ENCODE measurements around the gene ASB4.
A peak's percentile ranks its signal among the peaks of the same experiment; 100 is the strongest.
"Not testable (repeated sequence)": the region's sequence is repeated elsewhere in the genome, so short reads cannot be mapped to it uniquely, and the experiment has no call there.

Gene ASB4

GRCh38 chr7:95527033-95527775 is 41.5 kb downstream of the ASB4 start:
- DNase-seq, result no peak

GRCh38 chr7:95527776-95528250 is 42.1 kb downstream of the ASB4 start:
- DNase-seq, result no peak

GRCh38 chr7:95529701-95530100 is 44.0 kb downstream of the ASB4 start:
- DNase-seq, result no peak

DNA sequence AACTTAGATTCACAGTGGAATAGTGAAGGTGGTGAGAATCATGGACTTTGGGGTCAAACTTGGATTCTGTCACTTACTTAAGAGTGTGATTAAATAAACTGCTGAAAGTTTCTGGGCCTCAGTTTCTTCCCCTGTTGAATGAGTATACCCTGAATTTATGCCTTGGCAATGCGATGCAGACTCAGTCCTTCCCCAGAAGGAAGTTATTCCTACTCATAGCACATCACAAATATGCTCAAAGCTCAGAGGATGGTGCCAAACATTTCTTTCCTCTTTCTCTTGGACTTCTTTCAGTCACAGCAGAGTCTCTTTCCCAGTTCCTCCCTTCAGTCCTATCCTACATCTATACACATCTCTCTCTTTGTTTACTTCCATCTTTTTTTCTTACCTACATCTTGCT is 45.1 kb downstream of the ASB4 start:
- DNase-seq, result no peak

GRCh38 chr7:95531605-95532219 is 46.0 kb downstream of the ASB4 start:
- no peak for DNase-seq

- DNase-seq, result no peak
Measured at GRCh38 chr7:95534796-95535195, 49.1 kb downstream of the ASB4 start.

DNA sequence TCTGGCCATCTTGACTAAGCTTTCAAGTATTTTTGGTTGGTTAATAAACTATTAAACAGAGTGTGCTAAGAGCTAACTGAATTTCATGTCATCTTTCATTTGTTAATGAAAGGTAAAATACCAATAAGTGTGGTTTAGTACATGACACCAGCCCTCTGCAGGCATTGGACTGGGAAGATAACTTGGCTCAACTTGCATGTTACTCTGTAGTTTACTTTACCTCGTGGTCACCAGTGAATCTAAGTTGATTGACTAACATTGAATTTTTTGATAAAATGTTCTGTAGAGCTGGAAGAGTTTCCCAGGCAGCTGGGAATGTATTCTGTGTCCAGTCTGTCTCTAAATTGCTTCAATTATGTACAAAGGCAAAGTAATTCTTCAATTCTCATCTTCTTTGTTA is 49.9 kb downstream of the ASB4 start:
- DNase-seq, result no peak

- DNase-seq, result no peak
Measured at GRCh38 chr7:95536656-95537311, 51.0 kb downstream of the ASB4 start.

DNA sequence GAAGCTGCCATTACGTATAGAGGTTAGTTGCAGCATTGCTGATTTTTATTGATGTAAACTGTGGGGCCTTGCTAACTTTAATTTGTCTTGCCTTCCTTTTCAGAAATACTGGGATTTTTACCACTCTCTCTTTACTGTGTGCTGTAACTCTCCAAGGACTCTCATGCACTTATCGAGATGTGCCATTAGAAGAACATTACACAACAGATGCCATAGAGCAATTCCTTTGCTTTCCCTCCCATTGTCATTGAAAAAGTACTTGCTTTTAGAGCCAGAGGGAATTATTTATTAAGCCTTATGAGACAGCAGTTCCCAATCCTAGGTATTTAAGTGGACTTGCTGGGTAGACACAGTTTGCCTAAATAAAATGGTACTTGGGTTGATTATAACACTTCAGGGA is 51.7 kb downstream of the ASB4 start:
- no peak for DNase-seq

- no peak for DNase-seq
Measured at GRCh38 chr7:95539426-95539825, 53.7 kb downstream of the ASB4 start.

- no peak for DNase-seq
Measured at GRCh38 chr7:95540366-95540765, 54.6 kb downstream of the ASB4 start.

DNA sequence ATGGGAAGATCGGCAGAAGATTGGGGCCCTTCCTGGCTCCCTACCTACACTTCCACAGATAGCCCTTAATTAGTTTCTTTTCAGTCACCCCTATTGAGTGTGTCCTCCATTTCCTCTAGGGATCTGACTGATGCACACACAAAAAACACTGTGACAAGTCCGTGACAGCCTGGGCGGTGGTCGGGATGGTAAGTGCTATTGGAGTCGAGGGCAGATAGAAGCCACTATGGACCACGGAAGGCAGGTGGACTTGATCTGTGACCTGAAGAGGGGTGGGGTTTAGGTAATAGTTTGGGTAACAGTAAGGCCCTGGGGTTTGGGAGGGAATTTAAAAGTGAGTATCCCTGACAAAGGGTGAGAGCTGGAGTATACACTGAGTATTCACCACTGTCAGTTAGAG is 57.6 kb downstream of the ASB4 start:
- DNase-seq, result no peak

GRCh38 chr7:95544171-95544570 is 58.4 kb downstream of the ASB4 start:
- no peak for DNase-seq

- DNase-seq, result no peak
Measured at GRCh38 chr7:95545007-95545615, 59.4 kb downstream of the ASB4 start.

DNA sequence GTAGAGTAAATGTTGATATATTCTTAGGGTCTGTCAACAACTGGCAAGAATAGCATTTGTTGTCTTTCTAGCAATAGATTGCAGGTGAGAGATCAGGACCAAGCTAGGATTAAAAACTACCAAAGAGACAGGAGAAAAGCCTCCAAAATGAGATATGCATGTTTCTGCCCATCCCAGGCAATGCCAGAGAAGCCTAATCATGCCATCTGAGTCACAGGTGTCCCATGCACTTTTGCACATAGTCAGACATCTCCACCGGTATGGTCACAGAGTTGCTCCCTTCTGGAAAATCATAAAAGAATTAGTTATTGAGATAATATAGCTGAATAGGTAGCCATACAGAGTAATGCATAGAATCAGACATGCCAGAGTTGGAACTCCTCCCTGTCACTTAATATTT is 59.9 kb downstream of the ASB4 start:
- DNase-seq, result no peak

DNA sequence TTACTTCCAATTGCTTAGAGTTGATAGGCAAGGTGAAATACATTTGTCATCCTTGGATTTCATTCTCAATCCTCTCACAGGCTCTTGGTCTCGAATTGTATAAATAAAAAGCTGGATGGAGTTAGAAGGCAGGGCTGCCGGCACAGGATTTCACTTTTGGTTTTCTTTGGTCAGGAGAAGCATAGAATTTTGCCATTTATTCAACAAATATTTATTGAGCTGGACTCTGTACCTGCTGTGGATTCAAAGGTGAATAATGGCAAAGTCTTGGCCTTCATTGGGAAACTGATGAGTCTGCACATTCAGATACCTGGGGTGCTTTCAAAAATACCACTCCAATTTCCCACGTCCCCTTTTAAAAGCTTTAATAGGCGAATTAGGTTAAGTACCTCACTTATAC is 60.9 kb downstream of the ASB4 start:
- DNase-seq, result no peak

DNA sequence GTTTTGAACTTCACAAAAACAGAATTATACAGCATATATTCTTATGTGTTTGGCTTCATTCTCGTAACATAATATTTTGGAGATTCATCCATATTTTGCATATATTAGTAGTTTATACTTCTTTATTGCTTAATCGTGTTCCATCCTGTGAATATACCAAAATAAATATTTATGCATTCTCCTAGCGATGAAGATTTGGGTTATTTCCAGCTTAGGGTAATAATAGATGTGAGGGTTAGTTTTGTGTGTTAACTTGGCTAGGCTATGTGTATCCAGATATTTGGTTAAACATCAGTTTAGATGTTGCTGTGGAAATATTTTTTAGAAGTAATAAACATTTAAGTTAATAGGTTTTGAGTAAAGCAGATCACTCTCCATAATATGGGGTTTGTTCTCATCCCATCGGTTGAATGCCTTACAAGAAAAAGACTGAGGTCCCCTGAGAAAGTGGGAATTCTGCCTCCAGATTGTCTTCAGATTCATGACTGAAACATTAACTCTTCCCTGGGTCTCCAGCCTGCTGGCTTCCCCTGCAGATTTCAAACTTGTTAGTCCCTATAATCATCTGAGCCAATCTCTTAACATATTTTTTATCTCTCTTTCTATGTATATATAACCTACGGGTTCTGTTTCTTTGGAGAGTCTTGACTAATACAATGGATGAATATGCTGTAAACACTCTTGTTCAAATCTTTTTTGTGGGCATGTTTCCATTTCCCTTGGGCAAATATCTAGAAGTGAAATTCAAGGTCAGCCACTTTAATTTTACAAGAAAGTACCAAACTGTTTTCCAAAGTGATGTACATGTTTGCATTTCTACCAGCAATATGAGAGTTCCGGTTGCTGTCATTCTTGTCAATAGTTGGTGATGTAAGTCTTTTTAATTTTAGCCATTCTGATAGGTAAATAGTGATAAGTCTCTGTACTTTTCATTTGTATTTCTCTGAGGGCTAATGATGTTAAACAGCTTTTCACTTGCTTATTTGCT is 61.9 kb downstream of the ASB4 start:
- DNase-seq, result no peak

DNA sequence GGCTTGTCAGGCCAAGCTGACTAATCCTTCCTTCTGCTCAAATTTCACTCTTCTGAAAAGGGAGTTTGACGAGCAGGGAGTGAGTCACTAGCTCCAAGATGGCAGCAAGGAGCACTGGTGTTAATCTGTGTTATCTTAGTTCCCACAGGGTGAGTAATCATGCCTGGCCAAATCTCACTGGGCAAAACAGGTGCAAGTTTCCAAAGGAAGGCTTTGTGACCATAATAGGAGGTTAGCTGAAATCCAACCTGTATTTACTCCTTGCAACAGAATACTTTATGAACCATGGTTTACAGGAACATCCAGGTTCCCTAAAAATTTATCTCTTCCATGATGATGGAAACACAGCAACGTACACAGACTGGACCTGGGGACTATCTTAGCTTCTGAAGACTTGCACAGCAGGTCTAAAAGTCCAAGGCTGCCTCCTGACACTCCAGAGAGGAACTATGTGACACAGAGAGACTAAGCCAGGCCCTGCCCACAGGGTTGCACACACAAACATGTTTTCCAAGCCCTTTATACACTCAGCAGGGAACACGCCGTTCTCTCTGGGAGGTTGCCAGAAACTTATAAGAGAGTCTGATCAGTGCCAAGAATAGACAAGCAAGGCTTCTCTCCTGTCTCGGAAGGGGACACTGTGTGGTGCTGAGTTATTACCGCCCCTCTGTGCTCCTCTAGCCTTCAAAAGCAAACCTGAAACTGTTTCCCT is 64.2 kb downstream of the ASB4 start:
- DNase-seq, result peak; percentile 18

DNA sequence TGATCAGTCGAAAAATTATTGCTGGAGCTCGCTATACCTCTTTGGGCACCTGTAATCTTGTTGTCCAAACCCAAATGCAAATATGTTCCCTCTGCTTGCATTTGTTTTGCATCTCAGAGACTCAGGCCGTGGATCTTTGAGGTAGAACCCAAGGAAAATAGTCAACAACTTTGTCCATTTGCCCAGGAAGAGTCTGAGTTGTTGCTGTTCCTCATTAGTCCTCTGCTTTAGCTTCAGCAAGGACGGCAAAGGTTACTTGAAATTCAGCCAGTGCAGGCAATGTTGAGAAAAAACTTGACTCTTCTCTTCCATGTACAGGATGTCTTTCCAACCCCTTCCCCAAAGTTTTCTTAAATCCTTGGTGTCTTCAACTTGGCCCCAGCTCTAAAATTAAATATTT is 64.8 kb downstream of the ASB4 start:
- DNase-seq, result no peak

DNA sequence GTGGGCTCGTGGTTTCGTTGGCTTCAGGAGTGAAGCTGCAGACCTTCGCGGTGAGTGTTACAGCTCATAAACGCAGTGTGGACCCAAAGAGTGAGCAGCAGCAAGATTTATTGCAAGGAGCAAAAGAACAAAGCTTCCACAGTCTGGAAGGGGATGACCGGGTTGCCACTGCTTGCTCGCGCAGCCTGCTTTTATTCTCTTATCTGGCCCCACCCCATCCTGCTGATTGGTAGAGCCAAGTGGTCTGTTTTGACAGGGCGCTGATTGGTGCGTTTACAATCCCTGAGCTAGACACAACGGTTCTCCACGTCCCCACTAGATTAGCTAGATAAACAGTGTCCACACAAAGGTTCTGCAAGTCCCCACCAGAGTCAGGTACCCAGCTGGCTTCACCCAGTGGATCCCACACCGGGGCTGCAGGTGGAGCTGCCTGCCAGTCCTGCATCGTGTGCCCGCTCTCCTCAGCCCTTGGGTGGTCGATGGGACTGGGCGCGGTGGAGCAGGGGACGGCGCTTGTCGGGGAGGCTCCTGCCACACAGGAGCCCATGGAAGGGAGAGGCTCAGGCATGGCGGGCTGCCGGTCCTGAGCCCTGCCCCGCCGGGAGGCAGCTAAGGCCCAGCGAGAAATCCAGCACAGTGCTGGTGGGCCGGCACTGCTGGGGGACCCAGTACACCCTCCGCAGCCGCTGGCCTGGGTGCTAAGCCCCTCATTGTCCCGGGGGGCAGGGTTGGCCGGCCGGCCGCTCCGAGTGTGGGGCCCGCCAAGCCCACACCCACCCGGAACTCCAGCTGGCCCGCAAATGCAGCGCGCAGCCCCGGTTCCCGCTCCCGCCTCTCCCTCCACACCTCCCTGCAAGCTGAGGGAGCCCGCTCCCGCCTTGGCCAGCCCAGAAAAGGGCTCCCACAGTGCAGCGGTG is 66.5 kb downstream of the ASB4 start:
- not testable (repeated sequence) for DNase-seq

GRCh38 chr7:95553939-95554338 is 68.2 kb downstream of the ASB4 start:
- DNase-seq, result no peak

All from T1000 (cell line).